Measurements from ENCODE around the gene PHETA1.

PHETA1 gene

GRCh38 chr12:111312016-111312415 lies 56.9 kb downstream of the PHETA1 start:
- no peak for DNase-seq
- in situ Hi-C loops (cut with HindIII; ENCODE audit: low pct_ligation_motif_present, low pct_unique_long_range_greater_than_20kb, low sequenced_read_pairs): no loop called here

DNA sequence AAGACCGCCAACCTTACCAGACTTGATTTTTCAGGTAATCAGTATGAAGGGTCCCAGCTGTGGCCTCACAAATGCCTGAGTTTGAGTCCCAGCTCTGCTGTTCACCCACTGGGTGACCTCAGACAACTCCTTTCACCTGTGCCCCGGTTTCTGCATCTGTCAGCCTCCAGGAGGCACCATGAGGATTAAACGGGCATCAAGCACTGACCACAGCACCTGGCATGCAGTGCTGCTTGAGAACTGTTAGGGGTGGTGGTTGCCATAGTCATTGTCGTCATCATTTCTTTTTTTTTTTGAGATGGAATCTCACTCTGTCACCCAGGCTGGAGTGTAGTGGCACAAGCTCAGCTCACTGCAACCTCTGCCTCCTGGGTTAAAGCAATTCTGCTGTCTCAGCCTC lies 57.9 kb downstream of the PHETA1 start:
- DNase-seq: no peak
- in situ Hi-C loops (cut with HindIII; ENCODE audit: low pct_ligation_motif_present, low pct_unique_long_range_greater_than_20kb, low sequenced_read_pairs): no loop called here

All from ACHN (cell line).